ENCODE results near the gene ATAD3B.
"Not testable (repeated sequence)": the region's sequence is repeated elsewhere in the genome, so short reads cannot be mapped to it uniquely, and the experiment has no call there.

The ATAD3B gene

DNA sequence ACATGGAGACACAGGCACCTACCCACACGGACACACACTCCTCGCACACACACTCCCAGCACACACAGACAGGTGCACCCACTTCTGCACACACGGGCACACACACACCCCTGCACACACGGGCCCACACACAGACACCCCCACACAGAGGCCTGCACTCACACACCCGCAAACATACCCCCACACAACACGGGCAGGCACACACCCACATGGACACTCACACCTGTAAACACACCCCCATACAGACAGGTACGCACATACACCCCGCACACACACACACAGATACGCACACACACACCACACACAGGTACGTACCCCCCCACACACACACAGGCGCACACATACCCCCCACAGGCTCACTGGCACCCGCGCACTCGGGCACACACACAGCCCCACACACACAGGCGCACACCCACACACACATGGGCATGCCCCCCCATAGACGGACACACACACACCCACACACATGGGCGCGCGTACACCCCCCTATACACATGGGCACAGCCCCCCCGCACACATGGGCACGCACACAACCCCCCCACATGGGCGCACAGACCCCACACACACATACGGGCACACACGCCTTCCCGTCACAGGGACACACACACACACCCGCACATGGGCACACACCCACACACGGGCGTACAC lies 46.5 kb downstream of the ATAD3B start:
- H3K27ac ChIP-seq (ENCODE audit: low read depth, low read length), result no peak overlapping the region
- no peak for TF ChIP-seq EZH2phosphoT487 (conservative IDR thresholded peaks at IDR 0.05; ENCODE audit: low read length)
- TF ChIP-seq, protein P1, sequence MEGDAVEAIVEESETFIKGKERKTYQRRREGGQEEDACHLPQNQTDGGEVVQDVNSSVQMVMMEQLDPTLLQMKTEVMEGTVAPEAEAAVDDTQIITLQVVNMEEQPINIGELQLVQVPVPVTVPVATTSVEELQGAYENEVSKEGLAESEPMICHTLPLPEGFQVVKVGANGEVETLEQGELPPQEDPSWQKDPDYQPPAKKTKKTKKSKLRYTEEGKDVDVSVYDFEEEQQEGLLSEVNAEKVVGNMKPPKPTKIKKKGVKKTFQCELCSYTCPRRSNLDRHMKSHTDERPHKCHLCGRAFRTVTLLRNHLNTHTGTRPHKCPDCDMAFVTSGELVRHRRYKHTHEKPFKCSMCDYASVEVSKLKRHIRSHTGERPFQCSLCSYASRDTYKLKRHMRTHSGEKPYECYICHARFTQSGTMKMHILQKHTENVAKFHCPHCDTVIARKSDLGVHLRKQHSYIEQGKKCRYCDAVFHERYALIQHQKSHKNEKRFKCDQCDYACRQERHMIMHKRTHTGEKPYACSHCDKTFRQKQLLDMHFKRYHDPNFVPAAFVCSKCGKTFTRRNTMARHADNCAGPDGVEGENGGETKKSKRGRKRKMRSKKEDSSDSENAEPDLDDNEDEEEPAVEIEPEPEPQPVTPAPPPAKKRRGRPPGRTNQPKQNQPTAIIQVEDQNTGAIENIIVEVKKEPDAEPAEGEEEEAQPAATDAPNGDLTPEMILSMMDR (IDR thresholded peaks at IDR 0.05; ENCODE audit: insufficient read depth, low read length, poor library complexity, severe bottlenecking), result no peak
- H4K20me1 ChIP-seq (ENCODE audit: low read depth, low read length), result no peaks in the 10 kb centered on the region
- no peak overlapping the region for H3K4me2 ChIP-seq (ENCODE audit: low read depth, low read length, poor library complexity, severe bottlenecking)
- H2AFZ ChIP-seq (ENCODE audit: low read depth, low read length, severe bottlenecking), result no peak overlapping the region
- H3K4me3 ChIP-seq (ENCODE audit: insufficient read depth, low read length, poor library complexity, severe bottlenecking), result no peak overlapping the region
- no peaks in the 10 kb centered on the region for H3K9me3 ChIP-seq (ENCODE audit: insufficient read depth, low read length)
- no peaks in the 10 kb centered on the region for H3K27me3 ChIP-seq (ENCODE audit: low read length)
- no peak overlapping the region for H3K9ac ChIP-seq (ENCODE audit: low read length)
- H3K36me3 ChIP-seq (ENCODE audit: low read length), result no peaks in the 10 kb centered on the region
- H3K9me2 ChIP-seq (replicated peaks; ENCODE audit: insufficient read depth, low read length), result no peaks in the 10 kb centered on the region
- H3F3A ChIP-seq (ENCODE audit: insufficient read depth), result no peaks in the 10 kb centered on the region
- peaks cover 22% of the 10 kb centered on the region for H3K79me2 ChIP-seq (ENCODE audit: insufficient read depth, low read length)

DNA sequence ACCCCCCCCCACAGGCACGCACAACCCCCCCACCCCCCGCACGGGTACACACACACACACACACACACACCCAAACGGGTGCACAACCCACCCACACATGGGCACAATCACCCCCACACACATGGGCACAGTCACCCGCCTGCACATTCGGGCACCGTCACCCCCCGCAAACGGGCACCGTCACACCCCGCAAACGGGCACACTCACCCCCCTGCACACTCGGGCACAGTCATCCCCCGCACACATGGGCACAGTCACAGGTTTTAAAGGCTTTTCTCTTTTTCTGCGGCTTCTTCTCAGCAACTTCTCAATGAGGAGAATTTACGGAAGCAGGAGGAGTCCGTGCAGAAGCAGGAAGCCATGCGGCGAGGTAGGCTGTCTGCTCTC lies 47.0 kb downstream of the ATAD3B start:
- H3K27ac ChIP-seq (ENCODE audit: low read depth, low read length); H3K4me3 ChIP-seq (ENCODE audit: insufficient read depth, low read length, poor library complexity, severe bottlenecking); H3K9me2 ChIP-seq (replicated peaks; ENCODE audit: insufficient read depth, low read length); H4K20me1 ChIP-seq (ENCODE audit: low read depth, low read length); H3K27me3 ChIP-seq (ENCODE audit: low read length); H3K36me3 ChIP-seq (ENCODE audit: low read length); H2AFZ ChIP-seq (ENCODE audit: low read depth, low read length, severe bottlenecking); H3F3A ChIP-seq (ENCODE audit: insufficient read depth); H3K9ac ChIP-seq (ENCODE audit: low read length); H3K4me2 ChIP-seq (ENCODE audit: low read depth, low read length, poor library complexity, severe bottlenecking); H3K9me3 ChIP-seq (ENCODE audit: insufficient read depth, low read length): not testable (repeated sequence)
- peaks cover 18% of the 10 kb centered on the region for H3K79me2 ChIP-seq (ENCODE audit: insufficient read depth, low read length)

DNA sequence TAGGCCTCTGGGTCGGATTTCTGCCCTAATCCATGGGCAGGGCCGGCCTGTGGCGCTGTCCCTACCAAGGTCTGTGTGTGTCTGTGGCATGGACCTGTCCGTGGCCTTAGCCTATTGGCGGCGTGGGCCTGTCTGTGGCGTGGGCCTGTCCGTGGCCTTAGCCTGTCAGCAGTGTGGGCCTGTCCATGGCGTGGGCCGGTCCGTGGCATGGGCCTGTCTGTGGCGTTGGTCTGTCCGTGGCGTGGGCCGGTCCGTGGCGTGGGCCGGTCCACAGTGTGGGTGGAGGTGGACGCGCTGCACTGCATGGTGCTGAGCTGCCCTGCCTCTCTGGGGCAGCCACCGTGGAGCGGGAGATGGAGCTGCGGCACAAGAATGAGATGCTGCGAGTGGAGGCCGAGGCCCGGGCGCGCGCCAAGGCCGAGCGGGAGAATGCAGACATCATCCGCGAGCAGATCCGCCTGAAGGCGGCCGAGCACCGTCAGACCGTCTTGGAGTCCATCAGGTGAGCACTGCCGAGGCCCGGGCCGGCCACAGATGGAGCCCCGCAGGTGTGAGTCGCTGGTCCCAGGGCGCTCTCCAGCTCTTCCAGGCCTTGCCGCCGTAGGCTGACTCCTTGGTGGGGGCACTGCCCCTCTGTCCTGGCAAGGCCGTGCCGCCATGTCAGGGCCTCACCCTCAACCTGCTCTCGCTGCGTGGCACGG lies 48.4 kb downstream of the ATAD3B start:
- H4K20me1 ChIP-seq (ENCODE audit: low read depth, low read length); H2AFZ ChIP-seq (ENCODE audit: low read depth, low read length, severe bottlenecking); H3K27ac ChIP-seq (ENCODE audit: low read depth, low read length); H3K4me2 ChIP-seq (ENCODE audit: low read depth, low read length, poor library complexity, severe bottlenecking); H3K27me3 ChIP-seq (ENCODE audit: low read length); H3K9me3 ChIP-seq (ENCODE audit: insufficient read depth, low read length); H3F3A ChIP-seq (ENCODE audit: insufficient read depth); H3K36me3 ChIP-seq (ENCODE audit: low read length); H3K9me2 ChIP-seq (replicated peaks; ENCODE audit: insufficient read depth, low read length); H3K4me3 ChIP-seq (ENCODE audit: insufficient read depth, low read length, poor library complexity, severe bottlenecking); H3K9ac ChIP-seq (ENCODE audit: low read length); H3K79me2 ChIP-seq (ENCODE audit: insufficient read depth, low read length): not testable (repeated sequence)

DNA sequence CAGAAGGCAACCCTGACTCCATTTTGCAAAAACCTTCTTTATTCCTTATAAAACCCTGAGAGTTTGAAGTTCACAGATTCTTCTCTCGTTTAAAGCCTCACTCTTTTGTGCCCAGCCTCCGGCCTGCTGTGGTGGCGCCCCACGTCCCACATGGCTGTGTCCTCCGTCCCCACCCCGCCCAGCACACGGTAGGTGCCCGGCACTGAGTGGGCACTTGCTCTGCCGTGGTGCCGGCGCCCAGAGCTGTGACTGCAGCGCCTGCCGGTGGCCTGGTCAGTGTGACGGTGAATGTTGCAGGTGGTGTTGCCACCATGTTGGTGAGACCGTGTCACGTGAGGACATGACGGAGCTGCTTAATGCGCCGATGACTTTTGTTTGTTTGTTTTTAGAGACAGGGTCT lies 49.8 kb downstream of the ATAD3B start:
- no peaks in the 10 kb centered on the region for H3K36me3 ChIP-seq (ENCODE audit: low read length)

DNA sequence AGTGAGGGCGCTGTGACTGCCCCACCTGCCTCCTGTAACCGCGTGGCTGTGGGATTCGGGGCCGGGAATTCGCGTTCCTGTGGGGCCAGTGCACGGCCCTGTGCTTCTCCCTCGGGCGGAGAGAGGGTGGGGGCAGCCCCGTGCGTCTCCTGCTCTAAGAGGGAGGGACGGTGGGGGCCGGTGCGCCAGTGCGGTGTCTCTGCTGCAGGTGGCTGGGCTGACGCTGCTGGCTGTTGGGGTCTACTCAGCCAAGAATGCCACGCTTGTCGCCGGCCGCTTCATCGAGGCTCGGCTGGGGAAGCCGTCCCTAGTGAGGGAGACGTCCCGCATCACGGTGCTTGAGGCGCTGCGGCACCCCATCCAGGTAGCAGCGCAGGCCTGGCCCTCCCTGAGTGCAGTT lies 51.0 kb downstream of the ATAD3B start:
- H3K36me3 ChIP-seq (ENCODE audit: low read length); H3K9ac ChIP-seq (ENCODE audit: low read length); H3K9me3 ChIP-seq (ENCODE audit: insufficient read depth, low read length); H3K27me3 ChIP-seq (ENCODE audit: low read length); H3K79me2 ChIP-seq (ENCODE audit: insufficient read depth, low read length); H3K4me3 ChIP-seq (ENCODE audit: insufficient read depth, low read length, poor library complexity, severe bottlenecking); H3F3A ChIP-seq (ENCODE audit: insufficient read depth); H3K9me2 ChIP-seq (replicated peaks; ENCODE audit: insufficient read depth, low read length); H4K20me1 ChIP-seq (ENCODE audit: low read depth, low read length); H3K27ac ChIP-seq (ENCODE audit: low read depth, low read length); H2AFZ ChIP-seq (ENCODE audit: low read depth, low read length, severe bottlenecking); H3K4me2 ChIP-seq (ENCODE audit: low read depth, low read length, poor library complexity, severe bottlenecking): not testable (repeated sequence)

More for the DNA sequence above, 49.8 kb downstream of the ATAD3B start:
- Histone ChIP-seq H3K27me3 (ENCODE audit: low read length) (no peaks in the 10 kb centered on the region), H3K4me3 (ENCODE audit: insufficient read depth, low read length, poor library complexity, severe bottlenecking) (no peak overlapping the region), H3K9ac (ENCODE audit: low read length) (no peak overlapping the region), H4K20me1 (ENCODE audit: low read depth, low read length) (no peaks in the 10 kb centered on the region), H2AFZ (ENCODE audit: low read depth, low read length, severe bottlenecking) (no peak overlapping the region), H3K27ac (ENCODE audit: low read depth, low read length) (no peak overlapping the region), H3K9me3 (ENCODE audit: insufficient read depth, low read length) (no peaks in the 10 kb centered on the region), H3K79me2 (ENCODE audit: insufficient read depth, low read length) (no peaks in the 10 kb centered on the region), H3K4me2 (ENCODE audit: low read depth, low read length, poor library complexity, severe bottlenecking) (no peak overlapping the region), H3F3A (ENCODE audit: insufficient read depth) (no peaks in the 10 kb centered on the region), H3K9me2 (replicated peaks; ENCODE audit: insufficient read depth, low read length) (no peaks in the 10 kb centered on the region)
- TF ChIP-seq EZH2phosphoT487 (conservative IDR thresholded peaks at IDR 0.05; ENCODE audit: low read length), result no peak
- TF ChIP-seq, protein P1 (IDR thresholded peaks at IDR 0.05; ENCODE audit: insufficient read depth, low read length, poor library complexity, severe bottlenecking), result no peak

DNA sequence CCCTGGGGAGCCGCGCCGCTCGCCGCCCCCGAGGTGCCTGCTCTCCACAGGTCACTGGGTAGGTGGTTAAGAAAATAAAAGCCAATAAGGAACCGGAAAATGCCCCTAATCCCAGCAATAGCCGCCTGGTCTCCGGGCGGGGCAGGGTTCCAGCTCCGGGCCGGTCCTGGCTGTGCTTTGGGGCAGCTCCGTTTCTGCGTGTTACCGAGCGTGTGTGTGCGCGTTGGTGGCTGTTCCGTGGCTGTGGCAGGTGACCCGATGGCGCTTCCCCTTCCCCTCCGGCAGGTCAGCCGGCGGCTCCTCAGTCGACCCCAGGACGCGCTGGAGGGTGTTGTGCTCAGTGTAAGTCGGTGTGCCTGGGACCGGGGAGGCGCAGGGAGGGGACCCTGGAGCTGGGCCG lies 51.7 kb downstream of the ATAD3B start:
- not testable (repeated sequence) for H3K79me2 ChIP-seq (ENCODE audit: insufficient read depth, low read length); H3K27ac ChIP-seq (ENCODE audit: low read depth, low read length); H3K9ac ChIP-seq (ENCODE audit: low read length); H3K36me3 ChIP-seq (ENCODE audit: low read length); H3K9me2 ChIP-seq (replicated peaks; ENCODE audit: insufficient read depth, low read length); H3K4me3 ChIP-seq (ENCODE audit: insufficient read depth, low read length, poor library complexity, severe bottlenecking); H4K20me1 ChIP-seq (ENCODE audit: low read depth, low read length); H2AFZ ChIP-seq (ENCODE audit: low read depth, low read length, severe bottlenecking); H3K9me3 ChIP-seq (ENCODE audit: insufficient read depth, low read length); H3F3A ChIP-seq (ENCODE audit: insufficient read depth); H3K4me2 ChIP-seq (ENCODE audit: low read depth, low read length, poor library complexity, severe bottlenecking); H3K27me3 ChIP-seq (ENCODE audit: low read length)
